Astrocyte (in vitro differentiated cells and primary cell): Measurements from ENCODE around the gene SUSD3.

Experiments used
- EZH2 ChIP-seq: IDR thresholded peaks from 2 replicates; pipeline ENCODE4 v1.6.1; 2012; ENCODE audit warnings: mild to moderate bottlenecking, low read length, inconsistent platforms; ENCODE audit not compliant: insufficient read depth
- TF ChIP-seq, protein P1 (sequence below): IDR thresholded peaks from 2 replicates; pipeline ENCODE4 v1.5.1; 2011; ENCODE audit warnings: low read depth, mild to moderate bottlenecking, inconsistent platforms, low read length, moderate library complexity; ENCODE audit not compliant: insufficient read depth

- TF ChIP-seq, protein P1, sequence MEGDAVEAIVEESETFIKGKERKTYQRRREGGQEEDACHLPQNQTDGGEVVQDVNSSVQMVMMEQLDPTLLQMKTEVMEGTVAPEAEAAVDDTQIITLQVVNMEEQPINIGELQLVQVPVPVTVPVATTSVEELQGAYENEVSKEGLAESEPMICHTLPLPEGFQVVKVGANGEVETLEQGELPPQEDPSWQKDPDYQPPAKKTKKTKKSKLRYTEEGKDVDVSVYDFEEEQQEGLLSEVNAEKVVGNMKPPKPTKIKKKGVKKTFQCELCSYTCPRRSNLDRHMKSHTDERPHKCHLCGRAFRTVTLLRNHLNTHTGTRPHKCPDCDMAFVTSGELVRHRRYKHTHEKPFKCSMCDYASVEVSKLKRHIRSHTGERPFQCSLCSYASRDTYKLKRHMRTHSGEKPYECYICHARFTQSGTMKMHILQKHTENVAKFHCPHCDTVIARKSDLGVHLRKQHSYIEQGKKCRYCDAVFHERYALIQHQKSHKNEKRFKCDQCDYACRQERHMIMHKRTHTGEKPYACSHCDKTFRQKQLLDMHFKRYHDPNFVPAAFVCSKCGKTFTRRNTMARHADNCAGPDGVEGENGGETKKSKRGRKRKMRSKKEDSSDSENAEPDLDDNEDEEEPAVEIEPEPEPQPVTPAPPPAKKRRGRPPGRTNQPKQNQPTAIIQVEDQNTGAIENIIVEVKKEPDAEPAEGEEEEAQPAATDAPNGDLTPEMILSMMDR = no peak
- TF ChIP-seq EZH2 = no peak
These were observed 71.4 kb downstream of the SUSD3 start for GRCh38 chr9:93129691-93130500.
